ENCODE results near the gene TCP1.
"Not testable (repeated sequence)": the region's sequence is repeated elsewhere in the genome, so short reads cannot be mapped to it uniquely, and the experiment has no call there.

Gene TCP1

GRCh38 chr6:159826968-159827647 is 37.7 kb upstream of the TCP1 start:
- Histone ChIP-seq H4K8ac (ENCODE audit: low read depth, low read length) (no peak overlapping the region), H3K4me2 (ENCODE audit: low read length) (no peak overlapping the region), H3K36me3 (ENCODE audit: control insufficient read depth, insufficient read depth, low read length) (no peaks in the 10 kb centered on the region), H2BK120ac (ENCODE audit: low read depth, low read length) (no peak overlapping the region), H3K79me1 (ENCODE audit: low read length) (no peaks in the 10 kb centered on the region), H3K4ac (ENCODE audit: low read depth, low read length) (no peak overlapping the region), H3K79me2 (ENCODE audit: control insufficient read depth, insufficient read depth, low read length) (no peaks in the 10 kb centered on the region), H3K27ac (ENCODE audit: low read depth, low read length) (no peak overlapping the region), H3K4me3 (ENCODE audit: low read length) (no peak overlapping the region), H2AK5ac (ENCODE audit: low read length) (no peak overlapping the region), H3K4me1 (ENCODE audit: control insufficient read depth, low read depth, low read length) (no peaks in the 10 kb centered on the region), H3K9ac (ENCODE audit: low read length) (no peak overlapping the region), H3K27me3 (ENCODE audit: insufficient read depth, low read length, poor library complexity) (no peaks in the 10 kb centered on the region), H2BK5ac (ENCODE audit: low read length) (no peak overlapping the region), H3K18ac (ENCODE audit: low read length) (no peak overlapping the region), H2BK15ac (replicated peaks; ENCODE audit: low read depth) (no peak overlapping the region), H3K23ac (ENCODE audit: low read length) (no peak overlapping the region), H3K56ac (ENCODE audit: low read length) (no peak overlapping the region), H4K5ac (ENCODE audit: low read length) (no peak overlapping the region)
- no peak for DNase-seq
- WGBS (ENCODE audit: extremely low coverage, insufficient coverage, low lambda C conversion rate): no CpG with 5 or more reads among the region's 16 CpGs

GRCh38 chr6:159826004-159826403 is 36.6 kb upstream of the TCP1 start:
- Histone ChIP-seq H3K9ac (ENCODE audit: low read length) (no peak overlapping the region), H3K23ac (ENCODE audit: low read length) (no peak overlapping the region), H3K36me3 (ENCODE audit: control insufficient read depth, insufficient read depth, low read length) (no peaks in the 10 kb centered on the region), H4K5ac (ENCODE audit: low read length) (no peak overlapping the region), H2BK5ac (ENCODE audit: low read length) (no peak overlapping the region), H2AK5ac (ENCODE audit: low read length) (no peak overlapping the region), H3K56ac (ENCODE audit: low read length) (no peak overlapping the region), H3K18ac (ENCODE audit: low read length) (no peak overlapping the region), H3K4me3 (ENCODE audit: low read length) (no peak overlapping the region), H3K79me2 (ENCODE audit: control insufficient read depth, insufficient read depth, low read length) (no peaks in the 10 kb centered on the region), H3K79me1 (ENCODE audit: low read length) (no peaks in the 10 kb centered on the region), H3K4ac (ENCODE audit: low read depth, low read length) (no peak overlapping the region), H2BK120ac (ENCODE audit: low read depth, low read length) (no peak overlapping the region), H4K8ac (ENCODE audit: low read depth, low read length) (no peak overlapping the region), H3K4me1 (ENCODE audit: control insufficient read depth, low read depth, low read length) (no peaks in the 10 kb centered on the region), H3K27ac (ENCODE audit: low read depth, low read length) (no peak overlapping the region), H3K4me2 (ENCODE audit: low read length) (no peak overlapping the region), H3K27me3 (ENCODE audit: insufficient read depth, low read length, poor library complexity) (no peaks in the 10 kb centered on the region), H2BK15ac (replicated peaks; ENCODE audit: low read depth) (no peak overlapping the region)
- WGBS (ENCODE audit: extremely low coverage, insufficient coverage, low lambda C conversion rate): no CpG with 5 or more reads among the region's 13 CpGs
- no peak for DNase-seq

GRCh38 chr6:159824690-159825089 is 35.3 kb upstream of the TCP1 start:
- not testable (repeated sequence) for H3K56ac ChIP-seq (ENCODE audit: low read length); H3K4me1 ChIP-seq (ENCODE audit: control insufficient read depth, low read depth, low read length); H3K79me1 ChIP-seq (ENCODE audit: low read length); H2AK5ac ChIP-seq (ENCODE audit: low read length); H3K9ac ChIP-seq (ENCODE audit: low read length); H3K36me3 ChIP-seq (ENCODE audit: control insufficient read depth, insufficient read depth, low read length); H2BK120ac ChIP-seq (ENCODE audit: low read depth, low read length); H3K4me2 ChIP-seq (ENCODE audit: low read length); H3K4ac ChIP-seq (ENCODE audit: low read depth, low read length); H4K8ac ChIP-seq (ENCODE audit: low read depth, low read length); H3K27me3 ChIP-seq (ENCODE audit: insufficient read depth, low read length, poor library complexity); H3K79me2 ChIP-seq (ENCODE audit: control insufficient read depth, insufficient read depth, low read length); DNase-seq; H2BK15ac ChIP-seq (replicated peaks; ENCODE audit: low read depth); H3K27ac ChIP-seq (ENCODE audit: low read depth, low read length); H3K23ac ChIP-seq (ENCODE audit: low read length); H3K18ac ChIP-seq (ENCODE audit: low read length); H3K4me3 ChIP-seq (ENCODE audit: low read length); H4K5ac ChIP-seq (ENCODE audit: low read length); H2BK5ac ChIP-seq (ENCODE audit: low read length)
- no CpG with 5 or more reads among the region's 9 CpGs for WGBS (ENCODE audit: extremely low coverage, insufficient coverage, low lambda C conversion rate)

GRCh38 chr6:159823953-159824352 is 34.6 kb upstream of the TCP1 start:
- no peaks in the 10 kb centered on the region for H3K79me2 ChIP-seq (ENCODE audit: control insufficient read depth, insufficient read depth, low read length)
- no peaks in the 10 kb centered on the region for H3K4me1 ChIP-seq (ENCODE audit: control insufficient read depth, low read depth, low read length)
- no peak overlapping the region for H3K27ac ChIP-seq (ENCODE audit: low read depth, low read length)
- H4K8ac ChIP-seq (ENCODE audit: low read depth, low read length): no peak overlapping the region
- no peak for DNase-seq
- no peak overlapping the region for H2AK5ac ChIP-seq (ENCODE audit: low read length)
- no peak overlapping the region for H3K18ac ChIP-seq (ENCODE audit: low read length)
- no peak overlapping the region for H3K4me3 ChIP-seq (ENCODE audit: low read length)
- H3K56ac ChIP-seq (ENCODE audit: low read length): no peak overlapping the region
- no CpG with 5 or more reads among the region's 3 CpGs for WGBS (ENCODE audit: extremely low coverage, insufficient coverage, low lambda C conversion rate)
- H4K5ac ChIP-seq (ENCODE audit: low read length): no peak overlapping the region
- H3K79me1 ChIP-seq (ENCODE audit: low read length): no peaks in the 10 kb centered on the region
- H2BK5ac ChIP-seq (ENCODE audit: low read length): no peak overlapping the region
- H3K27me3 ChIP-seq (ENCODE audit: insufficient read depth, low read length, poor library complexity): no peaks in the 10 kb centered on the region
- H2BK120ac ChIP-seq (ENCODE audit: low read depth, low read length): no peak overlapping the region
- no peak overlapping the region for H3K4me2 ChIP-seq (ENCODE audit: low read length)
- no peak overlapping the region for H3K4ac ChIP-seq (ENCODE audit: low read depth, low read length)
- no peak overlapping the region for H3K9ac ChIP-seq (ENCODE audit: low read length)
- no peak overlapping the region for H2BK15ac ChIP-seq (replicated peaks; ENCODE audit: low read depth)
- no peak overlapping the region for H3K23ac ChIP-seq (ENCODE audit: low read length)
- H3K36me3 ChIP-seq (ENCODE audit: control insufficient read depth, insufficient read depth, low read length): no peaks in the 10 kb centered on the region

- Histone ChIP-seq H3K4me3 (ENCODE audit: low read length) (no peak overlapping the region), H3K4me1 (ENCODE audit: control insufficient read depth, low read depth, low read length) (no peaks in the 10 kb centered on the region), H3K23ac (ENCODE audit: low read length) (no peak overlapping the region), H3K27ac (ENCODE audit: low read depth, low read length) (no peak overlapping the region), H3K56ac (ENCODE audit: low read length) (no peak overlapping the region), H2AK5ac (ENCODE audit: low read length) (no peak overlapping the region), H3K4ac (ENCODE audit: low read depth, low read length) (no peak overlapping the region), H2BK5ac (ENCODE audit: low read length) (no peak overlapping the region), H4K8ac (ENCODE audit: low read depth, low read length) (no peak overlapping the region), H3K9ac (ENCODE audit: low read length) (no peak overlapping the region), H3K18ac (ENCODE audit: low read length) (no peak overlapping the region), H3K79me2 (ENCODE audit: control insufficient read depth, insufficient read depth, low read length) (no peaks in the 10 kb centered on the region), H3K27me3 (ENCODE audit: insufficient read depth, low read length, poor library complexity) (no peaks in the 10 kb centered on the region), H3K79me1 (ENCODE audit: low read length) (no peaks in the 10 kb centered on the region), H3K36me3 (ENCODE audit: control insufficient read depth, insufficient read depth, low read length) (no peaks in the 10 kb centered on the region), H4K5ac (ENCODE audit: low read length) (no peak overlapping the region), H2BK15ac (replicated peaks; ENCODE audit: low read depth) (no peak overlapping the region), H3K4me2 (ENCODE audit: low read length) (no peak overlapping the region), H2BK120ac (ENCODE audit: low read depth, low read length) (no peak overlapping the region)
- no peak for DNase-seq
- no CpG with 5 or more reads among the region's 10 CpGs for WGBS (ENCODE audit: extremely low coverage, insufficient coverage, low lambda C conversion rate)
Measured at GRCh38 chr6:159821726-159822125, 32.3 kb upstream of the TCP1 start.

GRCh38 chr6:159821122-159821521 is 31.7 kb upstream of the TCP1 start:
- H4K5ac ChIP-seq (ENCODE audit: low read length): no peak overlapping the region
- no peak overlapping the region for H2BK15ac ChIP-seq (replicated peaks; ENCODE audit: low read depth)
- no peak overlapping the region for H3K9ac ChIP-seq (ENCODE audit: low read length)
- H3K27me3 ChIP-seq (ENCODE audit: insufficient read depth, low read length, poor library complexity): no peaks in the 10 kb centered on the region
- H3K4ac ChIP-seq (ENCODE audit: low read depth, low read length): no peak overlapping the region
- no peak overlapping the region for H3K4me3 ChIP-seq (ENCODE audit: low read length)
- no peak overlapping the region for H2BK5ac ChIP-seq (ENCODE audit: low read length)
- H3K36me3 ChIP-seq (ENCODE audit: control insufficient read depth, insufficient read depth, low read length): no peaks in the 10 kb centered on the region
- no peaks in the 10 kb centered on the region for H3K79me2 ChIP-seq (ENCODE audit: control insufficient read depth, insufficient read depth, low read length)
- H2AK5ac ChIP-seq (ENCODE audit: low read length): no peak overlapping the region
- no peak overlapping the region for H3K27ac ChIP-seq (ENCODE audit: low read depth, low read length)
- WGBS (ENCODE audit: extremely low coverage, insufficient coverage, low lambda C conversion rate): no CpG with 5 or more reads among the region's 11 CpGs
- no peak overlapping the region for H3K23ac ChIP-seq (ENCODE audit: low read length)
- no peak overlapping the region for H2BK120ac ChIP-seq (ENCODE audit: low read depth, low read length)
- H3K79me1 ChIP-seq (ENCODE audit: low read length): no peaks in the 10 kb centered on the region
- no peak overlapping the region for H3K56ac ChIP-seq (ENCODE audit: low read length)
- no peaks in the 10 kb centered on the region for H3K4me1 ChIP-seq (ENCODE audit: control insufficient read depth, low read depth, low read length)
- H3K4me2 ChIP-seq (ENCODE audit: low read length): no peak overlapping the region
- no peak for DNase-seq
- no peak overlapping the region for H4K8ac ChIP-seq (ENCODE audit: low read depth, low read length)
- H3K18ac ChIP-seq (ENCODE audit: low read length): no peak overlapping the region

Data from mesendoderm (in vitro differentiated cells).